Measurements from ENCODE around the gene S100A9.

DNA sequence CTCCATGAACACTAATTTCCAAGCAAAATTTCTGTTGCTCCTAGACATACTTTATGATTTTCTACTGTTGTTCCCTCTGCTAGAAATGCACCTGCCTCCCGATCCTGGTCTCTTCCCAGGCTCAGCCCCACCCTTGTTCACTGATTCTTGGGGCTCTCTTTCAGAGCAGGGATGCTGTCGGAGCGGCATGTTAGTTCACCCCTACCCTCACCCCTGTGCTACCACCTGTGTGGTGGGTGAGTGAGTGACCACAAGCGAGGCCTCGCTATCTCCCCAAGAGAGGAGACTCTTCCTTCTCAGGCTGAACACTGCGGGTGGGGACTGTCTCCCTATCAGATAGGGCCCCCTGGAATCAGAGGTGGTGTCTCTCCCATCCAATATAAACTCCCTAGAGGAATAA is 38.1 kb downstream of the S100A9 start:
- TF ChIP-seq POLR2A (IDR thresholded peaks at IDR 0.05) = no peak
- TF ChIP-seq, protein P1, sequence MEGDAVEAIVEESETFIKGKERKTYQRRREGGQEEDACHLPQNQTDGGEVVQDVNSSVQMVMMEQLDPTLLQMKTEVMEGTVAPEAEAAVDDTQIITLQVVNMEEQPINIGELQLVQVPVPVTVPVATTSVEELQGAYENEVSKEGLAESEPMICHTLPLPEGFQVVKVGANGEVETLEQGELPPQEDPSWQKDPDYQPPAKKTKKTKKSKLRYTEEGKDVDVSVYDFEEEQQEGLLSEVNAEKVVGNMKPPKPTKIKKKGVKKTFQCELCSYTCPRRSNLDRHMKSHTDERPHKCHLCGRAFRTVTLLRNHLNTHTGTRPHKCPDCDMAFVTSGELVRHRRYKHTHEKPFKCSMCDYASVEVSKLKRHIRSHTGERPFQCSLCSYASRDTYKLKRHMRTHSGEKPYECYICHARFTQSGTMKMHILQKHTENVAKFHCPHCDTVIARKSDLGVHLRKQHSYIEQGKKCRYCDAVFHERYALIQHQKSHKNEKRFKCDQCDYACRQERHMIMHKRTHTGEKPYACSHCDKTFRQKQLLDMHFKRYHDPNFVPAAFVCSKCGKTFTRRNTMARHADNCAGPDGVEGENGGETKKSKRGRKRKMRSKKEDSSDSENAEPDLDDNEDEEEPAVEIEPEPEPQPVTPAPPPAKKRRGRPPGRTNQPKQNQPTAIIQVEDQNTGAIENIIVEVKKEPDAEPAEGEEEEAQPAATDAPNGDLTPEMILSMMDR (IDR thresholded peaks at IDR 0.05) = no peak
